Measurements from ENCODE around the gene LHPP.

LHPP gene

GRCh38 chr10:124653311-124653710, 191.7 kb downstream of the LHPP start:
- TF ChIP-seq CTCF (IDR thresholded peaks at IDR 0.05; ENCODE audit: unreplicated experiment in 3 of 3): no peak
- H3K27me3 Mint-ChIP-seq (ENCODE audit: low read depth): no peaks in the 10 kb centered on the region
- H3K27ac Mint-ChIP-seq: no peak overlapping the region
- H3K9me3 Mint-ChIP-seq: no peaks in the 10 kb centered on the region
- H3K4me1 Mint-ChIP-seq: peaks cover 26% of the 10 kb centered on the region
- no peak overlapping the region for H3K4me3 Mint-ChIP-seq
- no peaks in the 10 kb centered on the region for H3K36me3 Mint-ChIP-seq (ENCODE audit: low read depth)

- peaks cover 19% of the 10 kb centered on the region for H3K4me1 Mint-ChIP-seq
- no peaks in the 10 kb centered on the region for H3K27me3 Mint-ChIP-seq (ENCODE audit: low read depth)
- H3K9me3 Mint-ChIP-seq: no peaks in the 10 kb centered on the region
- TF ChIP-seq CTCF (IDR thresholded peaks at IDR 0.05; ENCODE audit: unreplicated experiment in 3 of 3): no peak
- H3K4me3 Mint-ChIP-seq: no peak overlapping the region
- no peaks in the 10 kb centered on the region for H3K36me3 Mint-ChIP-seq (ENCODE audit: low read depth)
- no peak overlapping the region for H3K27ac Mint-ChIP-seq
These were observed 192.4 kb downstream of the LHPP start for GRCh38 chr10:124653811-124654651.

GRCh38 chr10:124654686-124655085, 193.1 kb downstream of the LHPP start:
- H3K4me3 Mint-ChIP-seq: no peak overlapping the region

GRCh38 chr10:124655191-124656112, 193.8 kb downstream of the LHPP start:
- peaks cover 4% of the 10 kb centered on the region for H3K4me1 Mint-ChIP-seq
- H3K27ac Mint-ChIP-seq: peak overlapping the region in 1 of 3 experiments; percentile 39
- no peak overlapping the region for H3K4me3 Mint-ChIP-seq
- no peak for TF ChIP-seq CTCF (IDR thresholded peaks at IDR 0.05; ENCODE audit: unreplicated experiment in 3 of 3)
- H3K36me3 Mint-ChIP-seq (ENCODE audit: low read depth): peaks cover 2% of the 10 kb centered on the region
- no peaks in the 10 kb centered on the region for H3K27me3 Mint-ChIP-seq (ENCODE audit: low read depth)
- H3K9me3 Mint-ChIP-seq: no peaks in the 10 kb centered on the region

More at GRCh38 chr10:124654686-124655085, 193.1 kb downstream of the LHPP start:
- TF ChIP-seq CTCF (IDR thresholded peaks at IDR 0.05; ENCODE audit: unreplicated experiment in 3 of 3): no peak
- Mint-ChIP-seq H3K27ac (no peak overlapping the region), H3K36me3 (ENCODE audit: low read depth) (no peaks in the 10 kb centered on the region), H3K4me1 (peaks cover 12% of the 10 kb centered on the region), H3K9me3 (no peaks in the 10 kb centered on the region), H3K27me3 (ENCODE audit: low read depth) (no peaks in the 10 kb centered on the region)

- no peaks in the 10 kb centered on the region for H3K9me3 Mint-ChIP-seq
- H3K4me3 Mint-ChIP-seq: no peak overlapping the region
- H3K27me3 Mint-ChIP-seq (ENCODE audit: low read depth): no peaks in the 10 kb centered on the region
- H3K4me1 Mint-ChIP-seq: peaks cover 2% of the 10 kb centered on the region
- H3K27ac Mint-ChIP-seq: no peak overlapping the region
- TF ChIP-seq CTCF (IDR thresholded peaks at IDR 0.05; ENCODE audit: unreplicated experiment in 3 of 3): no peak
- peaks cover 3% of the 10 kb centered on the region for H3K36me3 Mint-ChIP-seq (ENCODE audit: low read depth)
These were observed 194.5 kb downstream of the LHPP start for GRCh38 chr10:124656113-124656490.
